GM21528 (cell line): ENCODE results near the gene ARID4B.
A peak's percentile ranks its signal among the peaks of the same experiment; 100 is the strongest.
"Not testable (repeated sequence)": the region's sequence is repeated elsewhere in the genome, so short reads cannot be mapped to it uniquely, and the experiment has no call there.

ENCODE experiments used
- ATAC-seq: cut with Tn5 transposase; IDR thresholded peaks from one replicate; pipeline ENCODE4 v1.9.1; 2021; ENCODE audit warnings: mild to moderate bottlenecking, moderate library complexity; ENCODE audit not compliant: unreplicated experiment, low FRiP score

The ARID4B gene

GRCh38 chr1:235277709-235278108 lies 50.3 kb downstream of the ARID4B start:
- no peak for ATAC-seq

DNA sequence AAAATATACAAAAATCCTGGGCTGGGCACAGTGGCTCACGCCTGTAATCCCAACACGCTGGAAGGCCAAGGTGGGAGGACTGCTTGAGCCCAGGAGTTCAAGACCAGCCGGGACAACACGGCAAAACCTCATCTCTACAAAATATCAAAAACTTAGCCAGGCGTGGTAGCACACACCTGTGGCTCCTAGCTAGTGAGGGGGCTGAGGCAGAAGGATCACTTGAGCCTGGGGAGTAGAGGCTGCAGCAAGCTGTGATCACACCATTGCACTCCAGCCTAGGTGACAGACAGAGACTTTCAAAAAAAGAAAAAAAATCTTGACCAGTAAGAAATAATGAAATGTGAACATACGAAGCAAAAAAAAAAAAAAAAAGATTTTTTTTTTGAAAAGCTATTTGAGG lies 52.1 kb downstream of the ARID4B start:
- no peak for ATAC-seq

GRCh38 chr1:235275223-235275622 lies 52.8 kb downstream of the ARID4B start:
- peak; percentile 78 for ATAC-seq

DNA sequence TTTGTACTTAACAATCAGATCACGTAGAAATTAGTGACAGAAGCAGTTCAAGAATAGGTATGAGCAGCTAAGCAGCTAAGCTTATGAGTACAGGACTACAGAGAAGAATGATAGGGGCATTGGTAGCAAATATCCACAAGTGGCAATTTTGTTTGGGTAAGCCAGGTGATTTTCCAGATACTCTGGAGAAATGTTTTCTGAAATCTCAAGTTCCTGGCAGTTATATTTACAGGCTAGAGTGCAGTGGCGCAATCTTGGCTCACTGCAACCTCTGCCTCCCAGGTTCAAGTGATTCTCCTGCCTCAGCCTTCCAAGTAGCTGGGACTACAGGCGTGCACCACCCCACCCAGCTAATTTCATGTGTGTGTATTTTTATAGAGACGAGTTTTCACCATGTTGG lies 55.1 kb downstream of the ARID4B start:
- ATAC-seq, result no peak

- no peak for ATAC-seq
Observed at GRCh38 chr1:235270625-235271024, 57.4 kb downstream of the ARID4B start.

- ATAC-seq, result not testable (repeated sequence)
Observed at GRCh38 chr1:235269990-235270389, 58.0 kb downstream of the ARID4B start.

DNA sequence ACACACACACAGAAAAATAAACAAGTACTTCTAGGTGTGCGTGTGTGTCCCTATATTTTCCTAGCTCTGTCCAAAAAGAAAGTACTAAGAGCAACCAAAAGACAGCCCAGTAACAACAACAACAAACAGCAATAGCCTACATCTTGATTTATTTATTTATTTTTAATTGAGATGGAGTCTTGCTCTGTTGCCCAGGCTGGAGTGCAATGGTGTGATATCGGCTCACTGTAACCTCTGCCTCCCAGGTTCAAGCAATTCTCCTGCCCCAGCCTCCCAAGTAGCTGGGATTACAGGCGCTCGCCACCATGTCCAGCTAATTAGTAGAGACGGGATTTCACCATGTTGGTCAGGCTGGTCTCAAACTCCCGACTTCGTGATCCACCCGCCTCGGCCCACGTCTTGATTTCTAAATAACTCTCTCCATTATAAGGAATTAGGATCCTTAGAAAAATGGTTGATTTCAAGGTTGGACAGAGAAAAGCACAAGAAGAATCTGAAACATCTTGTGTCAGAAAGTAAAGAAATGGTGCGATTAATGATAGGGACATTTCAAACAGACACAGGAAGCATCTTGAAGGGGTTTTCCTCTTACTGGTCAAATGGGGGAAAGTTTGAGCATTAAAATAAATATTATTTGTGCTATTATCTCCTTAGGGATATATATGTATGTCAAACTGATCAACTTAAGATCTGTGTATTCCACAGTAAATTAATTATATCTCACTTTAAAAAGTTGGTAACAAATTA lies 59.4 kb downstream of the ARID4B start:
- no peak for ATAC-seq

DNA sequence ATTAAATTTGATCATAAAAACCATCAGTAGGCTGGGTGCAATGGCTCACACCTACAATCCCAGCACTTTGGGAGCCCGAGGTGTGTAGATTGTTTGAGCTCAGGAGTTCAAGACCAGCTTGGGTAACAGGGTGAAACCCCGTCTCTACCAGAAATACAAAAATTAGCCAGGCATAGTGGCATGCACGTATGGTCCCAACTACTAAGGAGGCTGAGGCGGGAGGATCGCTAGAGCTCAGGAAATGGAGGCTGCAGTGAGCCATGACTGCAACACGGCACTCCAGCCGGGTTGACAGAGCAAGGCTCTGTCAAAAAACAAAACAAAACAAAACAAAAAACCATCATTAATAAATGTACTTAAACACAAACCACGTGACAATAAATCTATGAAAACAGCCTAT lies 61.0 kb downstream of the ARID4B start:
- ATAC-seq, result no peak

GRCh38 chr1:235266325-235266724 lies 61.7 kb downstream of the ARID4B start:
- ATAC-seq, result no peak

DNA sequence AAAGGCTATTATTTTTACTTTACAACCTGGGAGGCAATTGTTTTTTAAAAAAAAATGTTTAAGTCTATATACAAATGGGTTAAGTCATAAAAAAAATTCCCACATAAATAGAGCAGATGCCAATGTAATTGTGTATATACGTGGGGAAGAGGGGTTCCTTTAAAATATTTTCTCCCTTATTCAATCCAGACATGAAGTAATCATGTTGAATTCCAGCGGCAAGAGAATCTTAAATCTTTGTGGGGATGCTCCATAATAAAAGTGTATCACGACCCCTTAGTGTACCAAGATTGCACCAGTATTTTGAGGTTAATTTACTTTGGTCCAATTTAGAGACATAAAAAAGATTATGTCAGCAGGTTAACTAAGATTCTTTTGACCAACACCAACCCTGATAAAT lies 62.1 kb downstream of the ARID4B start:
- no peak for ATAC-seq

GRCh38 chr1:235264327-235264726 lies 63.7 kb downstream of the ARID4B start:
- no peak for ATAC-seq

GRCh38 chr1:235262539-235262938 lies 65.4 kb downstream of the ARID4B start:
- no peak for ATAC-seq

DNA sequence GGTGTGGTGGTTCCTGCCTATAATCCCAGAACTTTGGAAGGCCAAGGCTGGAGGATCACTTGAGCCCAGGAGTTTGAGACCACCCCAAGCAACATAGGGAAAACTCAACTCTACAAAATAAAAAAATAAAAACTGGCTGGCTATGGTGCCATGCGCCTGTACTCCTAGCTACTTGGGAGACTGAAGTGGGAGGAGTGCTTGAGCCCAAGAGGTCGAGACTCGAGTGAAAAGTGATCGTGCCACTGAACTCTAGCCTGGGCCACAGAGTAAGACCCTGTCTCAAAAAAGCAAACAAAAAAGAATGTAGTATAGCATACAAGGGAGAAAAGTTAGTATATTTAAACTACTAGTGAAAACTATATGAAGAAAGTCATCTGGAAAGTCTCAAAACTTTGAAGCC lies 66.7 kb downstream of the ARID4B start:
- no peak for ATAC-seq

- ATAC-seq, result no peak
Observed at GRCh38 chr1:235259133-235259778, 68.7 kb downstream of the ARID4B start.

- ATAC-seq, result not testable (repeated sequence)
Observed at GRCh38 chr1:235258068-235258467, 69.9 kb downstream of the ARID4B start.

DNA sequence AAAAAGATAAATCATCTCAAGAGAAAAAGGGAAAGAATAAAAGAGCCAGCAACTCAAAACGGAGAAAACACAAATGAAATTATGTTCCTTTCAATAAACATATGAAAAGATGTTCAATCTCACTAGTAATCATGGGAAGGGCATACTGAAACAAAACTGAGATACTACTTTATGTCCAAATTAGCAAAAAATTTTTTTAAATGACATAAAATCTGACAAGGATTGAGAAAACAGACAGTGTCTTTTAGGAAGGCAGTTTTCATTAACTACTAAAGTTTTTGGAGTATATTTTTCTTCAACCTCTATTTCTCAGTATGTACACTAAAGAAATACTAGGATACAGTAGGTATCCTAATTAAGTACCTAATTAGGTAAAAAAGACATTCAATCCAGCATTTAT lies 73.3 kb downstream of the ARID4B start:
- no peak for ATAC-seq

DNA sequence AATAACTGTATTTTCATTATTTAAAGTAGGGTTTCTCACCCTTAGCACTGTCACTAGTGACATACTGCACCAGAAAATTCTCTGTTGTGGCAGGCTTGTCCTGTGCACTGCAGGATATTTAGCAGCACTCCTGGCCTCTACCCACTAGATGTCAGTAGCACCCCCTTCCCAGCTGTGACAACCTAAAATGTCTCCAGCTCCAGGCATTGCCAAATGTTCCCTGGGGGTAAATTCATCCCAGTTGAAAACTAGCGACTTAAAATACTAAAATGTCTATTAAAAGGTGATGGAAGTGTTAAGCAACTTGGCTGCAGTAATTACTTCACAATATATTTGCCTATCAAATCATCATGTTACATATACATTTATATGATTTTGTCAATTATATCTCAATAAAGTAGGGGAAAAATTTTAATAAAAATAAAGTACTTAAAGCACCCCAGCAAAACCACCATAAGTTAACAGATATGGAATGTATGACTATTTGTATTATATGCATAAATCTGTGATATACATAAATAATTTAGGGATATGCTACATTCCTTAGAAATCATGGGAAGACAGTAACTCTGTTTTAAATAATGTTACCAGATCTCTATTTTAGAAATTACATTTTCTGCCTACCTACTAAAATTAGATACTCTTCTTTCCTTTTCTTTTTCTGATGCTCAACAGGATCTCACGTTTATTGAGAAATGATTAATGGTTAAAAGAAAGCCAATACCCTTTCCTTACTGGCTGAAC lies 74.6 kb downstream of the ARID4B start:
- ATAC-seq, result no peak

- no peak for ATAC-seq
Observed at GRCh38 chr1:235250430-235250829, 77.5 kb downstream of the ARID4B start.

DNA sequence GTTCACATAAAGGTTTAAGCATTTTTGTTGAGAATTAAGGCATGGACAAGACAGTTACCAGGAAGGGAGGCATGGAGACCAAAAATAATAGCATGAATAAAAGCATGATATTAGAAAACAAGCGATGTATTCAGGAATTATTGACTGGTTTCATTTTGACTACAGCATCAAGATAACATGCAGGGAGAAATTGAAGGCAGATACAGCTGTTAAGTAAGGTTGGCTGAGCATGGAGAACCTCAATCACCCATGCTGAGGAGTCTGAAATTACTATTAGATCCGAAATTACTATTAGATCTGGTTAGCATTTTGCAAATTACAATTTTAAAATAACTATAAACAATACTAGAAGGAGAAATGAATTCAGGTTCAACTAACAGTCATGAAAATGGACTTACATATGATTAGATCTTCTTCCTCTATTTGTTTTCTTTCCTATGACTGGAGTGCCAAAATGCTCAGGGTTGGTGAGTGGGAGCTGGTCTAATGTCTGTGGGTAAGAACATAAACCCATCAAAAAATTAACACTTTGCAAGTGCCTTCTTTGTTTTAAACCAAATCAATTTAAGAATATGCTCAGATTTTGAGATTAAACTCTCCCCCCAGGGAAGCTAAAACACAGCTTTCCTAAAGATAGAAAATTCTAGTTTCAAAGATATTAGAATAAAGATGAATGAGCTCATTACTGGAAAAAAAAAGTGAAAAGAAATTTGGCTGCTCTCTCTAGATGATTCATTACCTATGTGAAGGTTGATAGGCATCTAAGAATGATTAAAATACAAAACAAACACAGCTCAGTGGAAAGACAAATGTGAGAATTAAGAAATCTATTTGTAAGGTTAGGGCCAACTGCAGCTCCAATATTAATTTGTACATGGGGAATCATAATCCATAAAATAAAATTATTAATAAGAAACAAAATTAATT lies 81.7 kb downstream of the ARID4B start:
- ATAC-seq, result no peak

DNA sequence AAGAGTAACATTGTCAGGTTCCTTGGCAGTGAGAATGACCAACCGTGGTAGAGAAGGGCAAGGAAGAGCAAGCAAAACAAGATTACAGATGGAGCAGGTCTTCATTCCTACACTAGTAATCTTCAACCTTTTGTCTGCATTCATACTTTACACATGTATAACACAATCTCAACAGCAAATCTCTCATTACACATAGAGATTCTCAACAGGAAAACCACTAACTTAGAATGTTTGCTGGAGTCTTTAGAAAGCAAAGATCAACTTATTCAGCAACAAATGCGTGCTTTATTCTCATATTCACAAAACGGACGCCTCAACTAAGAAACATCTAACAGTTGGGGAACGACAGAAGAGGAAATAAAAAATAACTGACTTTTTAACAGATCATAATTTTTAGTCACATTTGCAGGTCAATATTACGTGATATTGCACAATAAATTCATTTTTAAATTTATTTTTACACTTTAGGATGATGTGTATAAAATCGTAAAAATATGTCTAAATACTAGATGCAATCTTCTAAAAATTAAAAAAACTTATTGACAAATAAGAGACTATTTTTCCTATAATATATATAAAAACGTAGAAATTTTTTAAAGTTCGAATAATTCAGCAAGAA lies 82.9 kb downstream of the ARID4B start:
- ATAC-seq, result no peak
